GM12878 (cell line): ENCODE results near the gene NSUN5.
"Not testable (repeated sequence)": the region's sequence is repeated elsewhere in the genome, so short reads cannot be mapped to it uniquely, and the experiment has no call there.

Experiments used
- CBX5 ChIP-seq: sonication (generic); IDR thresholded peaks from 2 replicates; pipeline ENCODE4 v1.6.1; 2016; ENCODE audit warnings: low read depth, moderate library complexity, mild to moderate bottlenecking, inconsistent platforms
- FOS ChIP-seq: IDR thresholded peaks from 3 replicates; pipeline ENCODE4 v1.6.1; 2011; ENCODE audit warnings: borderline replicate concordance; ENCODE audit not compliant: insufficient read length; ENCODE audit errors: extremely low read depth
- FOXM1 ChIP-seq: IDR thresholded peaks from 2 replicates; pipeline ENCODE4 v1.6.1; 2012; ENCODE audit warnings: low read depth, mild to moderate bottlenecking, inconsistent platforms, low read length, moderate library complexity
- GABPA ChIP-seq: IDR thresholded peaks from 2 replicates; pipeline ENCODE4 v1.6.1; 2014; ENCODE audit warnings: antibody characterized with exemption, low read depth, mild to moderate bottlenecking, inconsistent platforms
- ZNF24 ChIP-seq: fragments of 450-650 bp; IDR thresholded peaks from 2 replicates; pipeline ENCODE4 v1.6.1; 2017; ENCODE audit warnings: antibody characterized with exemption, mild to moderate bottlenecking
- TF ChIP-seq, protein P1 (sequence below): fragments of 450-650 bp; IDR thresholded peaks from 2 replicates; pipeline ENCODE4 v1.6.1; 2018; ENCODE audit warnings: mild to moderate bottlenecking, low read depth, moderate library complexity; ENCODE audit not compliant: partially characterized antibody

DNA sequence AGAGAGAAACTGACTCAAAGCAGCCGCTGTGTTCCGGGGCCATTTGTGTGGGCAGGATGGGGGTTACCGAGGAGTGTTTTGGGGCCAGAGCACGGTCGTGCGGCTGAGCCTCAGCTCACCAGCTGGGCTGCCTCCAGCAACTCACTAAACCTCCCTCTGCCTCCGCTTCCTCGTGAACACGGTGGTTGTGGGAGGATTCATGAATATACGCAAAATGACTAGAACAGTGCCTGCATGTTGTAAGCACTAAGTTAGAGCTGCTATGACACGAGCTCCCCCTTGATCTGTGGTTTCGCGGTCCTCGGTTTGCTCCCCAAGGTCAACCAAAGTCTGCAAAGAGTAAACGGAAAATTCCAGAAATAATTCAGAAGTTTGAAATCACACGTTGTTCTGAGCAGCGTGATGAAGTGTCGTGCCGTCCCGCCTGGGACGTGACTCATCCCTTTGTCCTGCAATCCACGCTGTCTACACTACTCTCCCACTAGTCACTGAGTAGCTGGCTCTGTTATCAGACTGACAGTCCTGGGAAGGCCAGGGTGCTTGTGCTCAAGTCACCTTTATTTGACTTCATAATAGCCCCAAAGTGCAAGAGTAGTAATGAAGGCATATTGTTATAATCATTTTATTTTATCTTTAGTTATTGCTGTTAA lies 41.8 kb downstream of the NSUN5 start:
- TF ChIP-seq CBX5, ZNF24, FOXM1, GABPA, FOS: not testable (repeated sequence)
- TF ChIP-seq, protein P1, sequence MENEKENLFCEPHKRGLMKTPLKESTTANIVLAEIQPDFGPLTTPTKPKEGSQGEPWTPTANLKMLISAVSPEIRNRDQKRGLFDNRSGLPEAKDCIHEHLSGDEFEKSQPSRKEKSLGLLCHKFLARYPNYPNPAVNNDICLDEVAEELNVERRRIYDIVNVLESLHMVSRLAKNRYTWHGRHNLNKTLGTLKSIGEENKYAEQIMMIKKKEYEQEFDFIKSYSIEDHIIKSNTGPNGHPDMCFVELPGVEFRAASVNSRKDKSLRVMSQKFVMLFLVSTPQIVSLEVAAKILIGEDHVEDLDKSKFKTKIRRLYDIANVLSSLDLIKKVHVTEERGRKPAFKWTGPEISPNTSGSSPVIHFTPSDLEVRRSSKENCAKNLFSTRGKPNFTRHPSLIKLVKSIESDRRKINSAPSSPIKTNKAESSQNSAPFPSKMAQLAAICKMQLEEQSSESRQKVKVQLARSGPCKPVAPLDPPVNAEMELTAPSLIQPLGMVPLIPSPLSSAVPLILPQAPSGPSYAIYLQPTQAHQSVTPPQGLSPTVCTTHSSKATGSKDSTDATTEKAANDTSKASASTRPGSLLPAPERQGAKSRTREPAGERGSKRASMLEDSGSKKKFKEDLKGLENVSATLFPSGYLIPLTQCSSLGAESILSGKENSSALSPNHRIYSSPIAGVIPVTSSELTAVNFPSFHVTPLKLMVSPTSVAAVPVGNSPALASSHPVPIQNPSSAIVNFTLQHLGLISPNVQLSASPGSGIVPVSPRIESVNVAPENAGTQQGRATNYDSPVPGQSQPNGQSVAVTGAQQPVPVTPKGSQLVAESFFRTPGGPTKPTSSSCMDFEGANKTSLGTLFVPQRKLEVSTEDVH: not testable (repeated sequence)
